Cardiac fibroblast (primary cell): ENCODE measurements around the gene STH.

ENCODE experiments used
- DNase-seq, 2 donors: peaks; one replicate each; pipeline versions ENCODE4 v3.0.0 to v3.0.0-alpha.2; 2010; ENCODE audit warnings: low read depth in 2 of 2
- H3K4me3 ChIP-seq, 2 donors: replicated peaks in 1 of 2; 1 replicate in 1 of 2; 2 replicates in 1 of 2; pipeline ENCODE4 v1.5.1; 2011; ENCODE audit warnings: low read depth in 2 of 2, low read length in 2 of 2, mild to moderate bottlenecking in 2 of 2, moderate library complexity in 1 of 2
- TF ChIP-seq, protein P1 (sequence below): IDR thresholded peaks from one replicate; pipeline ENCODE4 v1.5.1; 2011; ENCODE audit warnings: low read depth, mild to moderate bottlenecking, low read length, inconsistent platforms

STH gene

DNA sequence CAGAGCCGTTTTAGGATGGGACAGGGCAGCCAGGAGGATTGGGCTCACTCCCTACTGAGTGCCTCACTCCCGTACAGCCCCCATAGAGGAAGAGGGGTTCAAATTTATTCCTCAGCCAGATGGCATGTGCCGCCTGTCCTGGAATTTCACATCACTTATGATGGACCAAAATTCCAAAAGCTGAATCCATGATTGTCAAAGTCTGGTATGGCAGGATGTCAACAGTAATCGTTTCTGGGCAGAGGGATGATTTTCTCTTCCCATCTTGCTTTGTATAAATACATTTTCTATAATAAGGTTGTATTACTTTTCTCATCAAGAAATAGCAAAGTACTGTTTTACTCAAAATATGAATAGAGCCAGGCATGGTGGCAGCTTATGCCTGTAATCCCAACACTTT lies 38.7 kb upstream of the STH start:
- no peak for DNase-seq
- TF ChIP-seq, protein P1, sequence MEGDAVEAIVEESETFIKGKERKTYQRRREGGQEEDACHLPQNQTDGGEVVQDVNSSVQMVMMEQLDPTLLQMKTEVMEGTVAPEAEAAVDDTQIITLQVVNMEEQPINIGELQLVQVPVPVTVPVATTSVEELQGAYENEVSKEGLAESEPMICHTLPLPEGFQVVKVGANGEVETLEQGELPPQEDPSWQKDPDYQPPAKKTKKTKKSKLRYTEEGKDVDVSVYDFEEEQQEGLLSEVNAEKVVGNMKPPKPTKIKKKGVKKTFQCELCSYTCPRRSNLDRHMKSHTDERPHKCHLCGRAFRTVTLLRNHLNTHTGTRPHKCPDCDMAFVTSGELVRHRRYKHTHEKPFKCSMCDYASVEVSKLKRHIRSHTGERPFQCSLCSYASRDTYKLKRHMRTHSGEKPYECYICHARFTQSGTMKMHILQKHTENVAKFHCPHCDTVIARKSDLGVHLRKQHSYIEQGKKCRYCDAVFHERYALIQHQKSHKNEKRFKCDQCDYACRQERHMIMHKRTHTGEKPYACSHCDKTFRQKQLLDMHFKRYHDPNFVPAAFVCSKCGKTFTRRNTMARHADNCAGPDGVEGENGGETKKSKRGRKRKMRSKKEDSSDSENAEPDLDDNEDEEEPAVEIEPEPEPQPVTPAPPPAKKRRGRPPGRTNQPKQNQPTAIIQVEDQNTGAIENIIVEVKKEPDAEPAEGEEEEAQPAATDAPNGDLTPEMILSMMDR: no peak
- H3K4me3 ChIP-seq: no peak overlapping the region

DNA sequence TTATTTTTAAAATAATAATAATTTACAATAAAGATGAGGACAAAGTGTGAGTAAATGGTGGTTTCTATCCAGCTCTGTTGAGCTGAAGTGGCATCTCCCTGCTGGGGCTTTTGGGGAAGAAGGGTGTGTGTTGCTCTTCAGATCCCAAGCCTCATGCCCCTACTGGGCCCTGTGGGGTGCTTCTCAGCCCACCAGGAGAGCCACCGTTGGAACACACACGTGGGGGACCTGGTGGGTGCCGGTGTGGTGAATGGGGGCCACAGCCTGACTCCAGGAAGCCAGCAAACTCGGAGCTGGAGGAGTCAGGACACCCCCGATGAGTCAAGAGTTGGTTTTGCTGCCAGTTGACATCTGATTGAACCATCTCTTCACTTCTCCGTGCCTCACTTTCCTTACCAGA lies 37.8 kb upstream of the STH start:
- TF ChIP-seq, protein P1: no peak
- no peak overlapping the region for H3K4me3 ChIP-seq
- DNase-seq: no peak

DNA sequence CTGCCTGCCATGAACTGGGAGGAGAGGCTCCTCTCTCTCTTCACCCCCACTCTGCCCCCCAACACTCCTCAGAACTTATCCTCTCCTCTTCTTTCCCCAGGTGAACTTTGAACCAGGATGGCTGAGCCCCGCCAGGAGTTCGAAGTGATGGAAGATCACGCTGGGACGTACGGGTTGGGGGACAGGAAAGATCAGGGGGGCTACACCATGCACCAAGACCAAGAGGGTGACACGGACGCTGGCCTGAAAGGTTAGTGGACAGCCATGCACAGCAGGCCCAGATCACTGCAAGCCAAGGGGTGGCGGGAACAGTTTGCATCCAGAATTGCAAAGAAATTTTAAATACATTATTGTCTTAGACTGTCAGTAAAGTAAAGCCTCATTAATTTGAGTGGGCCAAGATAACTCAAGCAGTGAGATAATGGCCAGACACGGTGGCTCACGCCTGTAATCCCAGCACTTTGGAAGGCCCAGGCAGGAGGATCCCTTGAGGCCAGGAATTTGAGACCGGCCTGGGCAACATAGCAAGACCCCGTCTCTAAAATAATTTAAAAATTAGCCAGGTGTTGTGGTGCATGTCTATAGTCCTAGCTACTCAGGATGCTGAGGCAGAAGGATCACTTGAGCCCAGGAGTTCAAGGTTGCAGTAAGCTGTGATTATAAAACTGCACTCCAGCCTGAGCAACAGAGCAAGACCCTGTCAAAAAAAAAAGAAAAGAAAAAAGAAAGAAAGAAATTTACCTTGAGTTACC lies 36.7 kb upstream of the STH start:
- TF ChIP-seq, protein P1: no peak
- no peak for DNase-seq

DNA sequence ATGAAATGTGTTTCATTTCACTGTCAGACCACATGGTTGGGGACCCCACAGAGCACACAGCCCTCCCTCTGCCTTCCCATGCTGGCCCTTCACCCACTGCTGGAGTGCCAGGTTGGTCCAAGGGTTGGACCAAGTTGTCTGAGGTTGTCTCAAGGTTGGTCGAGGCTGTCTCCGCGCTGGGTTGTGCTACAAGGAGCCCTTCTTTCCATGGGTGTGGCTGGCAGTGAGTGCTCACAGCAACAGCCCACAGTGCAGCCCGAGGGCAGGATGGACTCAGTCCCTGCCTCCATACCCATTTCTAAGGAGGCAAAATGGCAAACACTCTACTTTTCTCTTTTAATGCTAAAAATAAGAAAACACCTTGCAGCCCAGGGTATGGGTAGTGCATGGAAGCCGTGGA lies 35.8 kb upstream of the STH start:
- no peak overlapping the region for H3K4me3 ChIP-seq
- TF ChIP-seq, protein P1: no peak
- no peak for DNase-seq

More for the DNA sequence above, 36.7 kb upstream of the STH start:
- no peak overlapping the region for H3K4me3 ChIP-seq

DNA sequence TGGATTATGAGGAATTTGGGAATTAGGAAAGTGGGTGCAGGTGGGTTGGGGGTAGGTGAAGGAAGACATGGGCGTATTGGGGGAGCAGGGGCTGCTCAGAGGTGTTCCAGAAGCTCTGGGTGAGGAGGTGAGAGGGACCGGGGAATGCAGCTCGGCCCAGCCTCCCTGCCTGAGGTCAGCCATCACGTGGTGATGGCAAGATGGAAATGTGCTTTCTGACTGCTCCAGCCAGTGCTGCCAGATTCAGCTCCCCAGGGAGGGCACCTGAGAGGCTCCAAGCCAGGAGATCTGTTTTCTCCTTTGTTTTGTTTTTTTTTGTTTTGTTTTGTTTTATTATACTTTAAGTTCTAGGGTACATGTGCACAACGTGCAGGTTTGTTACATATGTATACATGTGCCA lies 35.2 kb upstream of the STH start:
- no peak overlapping the region for H3K4me3 ChIP-seq
- TF ChIP-seq, protein P1: no peak
- DNase-seq: no peak

DNA sequence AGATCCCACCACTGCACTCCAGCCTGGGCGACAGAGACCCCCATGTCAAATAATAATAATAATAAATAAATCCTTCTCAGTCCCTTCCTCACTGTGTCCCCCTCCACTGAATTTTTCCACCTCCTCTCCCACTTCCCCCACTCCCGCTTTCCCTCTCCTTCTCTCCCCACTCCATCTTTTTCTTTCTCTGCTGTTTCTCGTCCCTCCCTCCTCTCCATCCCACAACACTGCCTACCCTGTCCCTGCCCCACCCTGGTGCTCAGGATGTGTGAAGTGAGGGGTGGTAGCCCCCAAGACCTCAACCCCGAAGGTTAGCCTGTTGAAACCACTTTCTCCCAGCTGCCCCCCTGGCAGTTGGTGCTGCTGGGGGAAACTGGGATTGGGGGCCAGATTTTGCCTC lies 34.4 kb upstream of the STH start:
- TF ChIP-seq, protein P1: no peak
- DNase-seq: no peak
- no peak overlapping the region for H3K4me3 ChIP-seq

DNA sequence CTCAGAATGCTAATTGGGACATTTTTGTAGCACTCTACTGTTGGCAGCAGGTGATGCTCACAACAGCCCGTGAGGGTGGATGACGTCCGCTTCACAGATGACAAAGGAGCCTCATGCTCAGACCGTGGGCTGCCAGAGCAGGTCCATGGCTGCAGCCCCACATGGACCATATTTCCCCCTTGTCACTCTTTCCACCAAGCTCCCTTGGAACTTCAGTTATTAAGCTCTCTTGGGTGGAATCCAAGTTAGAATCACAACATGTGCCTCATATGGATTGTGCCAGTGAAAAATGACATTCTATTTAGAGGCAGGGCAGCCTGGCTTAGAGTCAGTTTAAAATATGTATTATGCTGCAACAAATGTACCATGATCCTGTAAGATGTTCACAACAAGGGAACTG lies 33.2 kb upstream of the STH start:
- TF ChIP-seq, protein P1: no peak
- no peak for DNase-seq
- no peak overlapping the region for H3K4me3 ChIP-seq
